DMS53 treated with DMSO at 0.1 percent for 48 hours (cell line): Measurements from ENCODE around the gene KHDRBS1.
"Not testable (repeated sequence)": the region's sequence is repeated elsewhere in the genome, so short reads cannot be mapped to it uniquely, and the experiment has no call there.

Experiments used
- DNase-seq: peaks from one replicate; lab custom pipeline; 2025; ENCODE audit not compliant: unreplicated experiment; lab: John Stamatoyannopoulos, UW

The KHDRBS1 gene, protein sequence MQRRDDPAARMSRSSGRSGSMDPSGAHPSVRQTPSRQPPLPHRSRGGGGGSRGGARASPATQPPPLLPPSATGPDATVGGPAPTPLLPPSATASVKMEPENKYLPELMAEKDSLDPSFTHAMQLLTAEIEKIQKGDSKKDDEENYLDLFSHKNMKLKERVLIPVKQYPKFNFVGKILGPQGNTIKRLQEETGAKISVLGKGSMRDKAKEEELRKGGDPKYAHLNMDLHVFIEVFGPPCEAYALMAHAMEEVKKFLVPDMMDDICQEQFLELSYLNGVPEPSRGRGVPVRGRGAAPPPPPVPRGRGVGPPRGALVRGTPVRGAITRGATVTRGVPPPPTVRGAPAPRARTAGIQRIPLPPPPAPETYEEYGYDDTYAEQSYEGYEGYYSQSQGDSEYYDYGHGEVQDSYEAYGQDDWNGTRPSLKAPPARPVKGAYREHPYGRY

DNA sequence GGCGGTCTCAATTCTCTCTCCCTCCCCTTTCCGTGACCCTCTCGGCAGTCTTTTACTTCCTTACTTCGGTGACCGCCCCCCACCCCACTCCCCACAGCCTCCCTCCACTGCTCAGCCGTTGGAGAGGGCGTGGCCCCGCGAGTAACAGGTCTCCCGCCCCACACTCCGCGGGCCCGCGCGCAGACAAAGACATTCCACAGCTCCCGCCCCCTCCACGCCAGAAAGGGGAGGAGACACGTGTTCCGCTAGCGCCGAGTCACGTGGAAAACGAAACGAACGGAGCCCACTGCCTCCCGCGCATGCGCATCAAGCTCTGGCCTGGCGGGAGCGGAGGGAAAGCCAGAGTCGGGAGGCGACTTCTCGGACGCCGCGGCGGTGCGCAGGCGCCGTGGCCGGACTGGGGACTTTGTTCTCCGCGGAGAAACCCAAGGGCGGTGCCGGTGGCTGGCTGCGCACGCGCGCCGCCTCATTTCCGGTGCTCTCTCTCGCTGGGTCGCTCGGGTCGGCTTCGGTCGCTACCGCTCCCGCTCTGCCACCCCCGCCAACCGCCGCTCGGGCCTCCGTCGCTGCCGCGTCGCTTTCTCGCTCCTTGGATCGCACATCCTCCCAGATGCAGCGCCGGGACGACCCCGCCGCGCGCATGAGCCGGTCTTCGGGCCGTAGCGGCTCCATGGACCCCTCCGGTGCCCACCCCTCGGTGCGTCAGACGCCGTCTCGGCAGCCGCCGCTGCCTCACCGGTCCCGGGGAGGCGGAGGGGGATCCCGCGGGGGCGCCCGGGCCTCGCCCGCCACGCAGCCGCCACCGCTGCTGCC lies at the start of gene KHDRBS1:
TSS of gene KHDRBS1 (plus strand) at position 483 of the 813 bp plus-strand sequence. CDS start at position 611, 128 bp downstream.
- DNase-seq: peak; percentile 98

DNA sequence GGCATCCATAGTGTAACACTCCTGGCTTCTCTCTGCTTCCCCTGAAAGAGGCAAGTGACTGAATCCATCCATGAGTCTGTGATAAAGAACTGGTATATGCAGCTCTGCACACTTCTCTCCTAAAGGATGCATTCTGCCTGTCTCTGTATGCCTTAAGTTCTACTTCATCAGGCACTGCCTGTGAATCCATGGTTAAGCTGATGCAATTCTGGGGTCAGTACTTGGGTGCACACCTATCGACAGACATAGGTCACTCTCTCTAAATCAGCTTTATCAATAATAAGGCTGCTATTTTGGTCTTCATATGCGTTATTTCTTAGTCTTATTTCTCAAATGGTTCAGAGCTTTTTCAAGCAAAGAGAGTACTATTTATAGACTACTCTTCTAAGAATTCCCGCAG lies 42.8 kb upstream of the KHDRBS1 start:
- no peak for DNase-seq

DNA sequence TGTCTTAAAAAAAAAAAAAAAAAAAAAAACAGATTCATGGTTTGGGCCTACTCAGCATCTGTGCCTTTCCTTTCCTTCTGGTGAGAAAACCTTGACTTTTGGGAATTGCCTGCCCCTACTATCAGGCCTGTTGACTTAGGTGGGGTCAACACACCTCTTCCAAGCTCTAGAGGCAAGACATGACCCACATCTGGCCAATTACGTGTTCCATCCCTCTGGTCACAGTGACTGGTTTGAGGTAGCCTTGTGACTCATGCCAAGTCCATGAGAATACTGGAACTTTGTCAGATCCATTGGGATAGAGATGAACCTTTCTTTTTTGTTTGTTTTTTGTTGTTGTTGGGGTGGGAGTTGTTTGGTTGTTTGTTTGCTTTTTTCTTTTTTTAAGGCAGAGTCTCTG lies 37.3 kb upstream of the KHDRBS1 start:
- DNase-seq: no peak

DNA sequence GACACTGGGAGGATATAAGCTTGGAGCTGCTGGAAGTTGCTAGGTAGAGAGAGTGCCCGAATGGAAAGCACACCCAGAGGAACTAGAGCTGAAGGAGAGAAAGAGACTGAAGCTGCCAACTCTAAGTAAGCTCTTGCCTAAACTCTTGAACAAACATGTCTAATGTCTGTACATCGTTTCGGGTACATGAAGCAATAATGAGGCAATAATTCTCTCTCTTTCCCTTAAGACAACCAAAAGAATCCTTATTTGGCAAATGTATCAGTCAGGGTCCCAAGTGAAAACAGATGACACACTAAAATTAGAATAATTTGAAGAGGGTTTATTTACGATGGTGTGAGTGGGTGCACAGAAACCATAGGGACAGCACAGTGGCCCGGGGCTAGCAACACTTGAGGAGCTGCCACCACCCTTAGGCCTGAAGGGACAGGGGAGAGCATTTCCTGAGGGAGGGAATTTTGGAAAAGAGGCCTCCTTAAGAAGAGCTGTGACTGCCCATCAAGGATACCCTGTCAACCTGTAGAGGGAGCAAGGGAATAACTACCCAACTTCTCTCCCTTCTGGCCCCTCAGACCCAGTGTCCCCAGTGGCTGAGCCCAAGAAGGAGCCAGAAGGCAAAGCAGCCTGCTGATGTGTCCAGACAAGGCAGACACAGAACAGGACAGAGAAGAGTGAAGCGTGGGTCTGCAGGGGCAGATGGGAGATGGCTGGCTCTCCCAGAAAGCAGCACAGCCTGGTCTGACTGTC lies 36.1 kb upstream of the KHDRBS1 start:
- DNase-seq: no peak

DNA sequence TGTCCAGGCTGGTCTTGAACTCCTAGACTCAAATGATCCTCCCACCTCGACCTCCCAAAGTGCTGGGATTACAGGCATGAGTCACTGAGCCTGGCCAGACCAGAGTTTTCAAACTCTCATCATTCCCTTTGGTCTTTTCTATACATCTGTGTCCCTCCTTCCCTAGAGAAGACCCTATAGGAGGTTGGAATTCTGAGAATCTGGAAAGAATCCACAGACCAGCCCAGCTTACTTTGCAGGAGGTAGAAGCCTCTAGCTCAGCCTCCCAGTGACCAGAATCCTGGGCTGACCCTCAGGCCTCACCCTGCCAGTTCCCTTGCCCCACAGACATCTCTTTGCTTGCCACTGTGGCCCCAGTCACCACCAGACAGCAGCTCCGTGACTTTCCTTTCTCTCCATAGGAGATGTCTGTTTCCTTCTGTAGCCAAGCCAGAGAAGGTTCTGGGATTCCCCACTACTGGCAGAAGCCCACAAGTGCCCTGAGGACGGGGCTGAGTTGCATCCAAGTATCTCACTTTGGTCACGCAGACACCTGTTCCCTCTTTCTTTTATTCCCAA lies 34.7 kb upstream of the KHDRBS1 start:
- DNase-seq: no peak

DNA sequence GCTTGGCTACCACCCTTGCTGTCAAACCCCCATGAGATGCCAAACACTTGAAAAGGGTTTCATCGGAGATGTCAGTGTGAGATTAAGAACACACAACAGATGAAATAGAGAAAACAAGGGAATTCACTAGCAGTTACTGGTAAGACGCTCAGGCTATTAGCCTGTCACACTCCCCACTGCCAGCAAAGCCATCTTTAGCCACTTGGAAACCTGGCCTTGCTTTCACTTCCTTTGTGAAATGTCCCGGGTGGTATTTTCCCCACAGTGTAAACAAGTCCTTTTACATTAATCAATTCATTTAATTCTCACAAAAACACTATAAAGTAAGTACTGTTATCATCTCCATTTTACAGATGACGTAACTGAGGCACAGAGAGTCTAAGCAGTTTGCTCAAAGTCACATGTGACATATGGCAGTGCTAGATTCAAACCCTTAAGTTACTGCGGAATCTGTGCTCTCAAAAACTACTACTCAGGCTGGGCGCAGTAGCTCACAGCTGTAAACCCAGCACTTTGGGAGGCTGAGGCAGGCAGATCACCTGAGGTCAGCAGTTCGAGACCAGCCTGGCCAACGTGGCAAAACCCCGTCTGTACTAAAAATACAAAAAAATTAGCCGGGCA lies 32.7 kb upstream of the KHDRBS1 start:
- DNase-seq: no peak

DNA sequence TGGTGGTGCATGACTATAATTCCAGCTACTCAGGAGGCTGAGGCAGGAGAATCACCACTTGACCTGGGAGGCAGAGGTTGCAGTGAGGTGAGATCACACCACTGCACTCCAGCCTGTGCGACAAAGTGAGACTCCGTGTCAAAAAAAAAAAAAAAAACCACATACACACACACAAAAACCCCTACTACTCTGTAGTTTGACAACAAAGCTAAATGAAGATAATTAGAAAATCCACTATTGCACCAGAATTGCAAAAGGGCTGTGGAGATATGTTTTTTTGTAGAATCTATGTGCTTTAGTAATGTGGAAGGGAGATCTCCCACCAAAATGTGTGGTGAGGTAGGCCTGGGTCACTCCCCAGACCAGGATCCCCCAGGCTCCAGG lies 32.2 kb upstream of the KHDRBS1 start:
- DNase-seq: no peak

DNA sequence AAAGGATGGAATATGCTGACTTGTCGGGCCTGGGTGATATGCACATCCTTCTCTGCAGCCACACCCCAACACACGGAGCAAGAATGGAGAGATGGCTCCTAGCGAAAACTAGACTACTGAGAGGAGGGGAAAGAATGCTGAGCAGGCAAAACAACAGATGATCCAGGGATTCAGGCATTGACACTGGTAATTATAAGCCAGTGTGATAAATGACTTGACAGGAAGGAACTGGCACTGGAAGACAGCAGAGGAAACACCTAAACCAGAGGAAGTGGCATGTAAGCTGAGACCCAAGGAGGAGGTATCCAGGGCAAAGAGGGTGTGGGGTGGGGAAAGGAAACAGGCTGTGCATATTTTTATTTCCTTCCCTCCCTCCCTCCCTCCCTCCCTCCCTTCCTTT lies 31.7 kb upstream of the KHDRBS1 start:
- no peak for DNase-seq

DNA sequence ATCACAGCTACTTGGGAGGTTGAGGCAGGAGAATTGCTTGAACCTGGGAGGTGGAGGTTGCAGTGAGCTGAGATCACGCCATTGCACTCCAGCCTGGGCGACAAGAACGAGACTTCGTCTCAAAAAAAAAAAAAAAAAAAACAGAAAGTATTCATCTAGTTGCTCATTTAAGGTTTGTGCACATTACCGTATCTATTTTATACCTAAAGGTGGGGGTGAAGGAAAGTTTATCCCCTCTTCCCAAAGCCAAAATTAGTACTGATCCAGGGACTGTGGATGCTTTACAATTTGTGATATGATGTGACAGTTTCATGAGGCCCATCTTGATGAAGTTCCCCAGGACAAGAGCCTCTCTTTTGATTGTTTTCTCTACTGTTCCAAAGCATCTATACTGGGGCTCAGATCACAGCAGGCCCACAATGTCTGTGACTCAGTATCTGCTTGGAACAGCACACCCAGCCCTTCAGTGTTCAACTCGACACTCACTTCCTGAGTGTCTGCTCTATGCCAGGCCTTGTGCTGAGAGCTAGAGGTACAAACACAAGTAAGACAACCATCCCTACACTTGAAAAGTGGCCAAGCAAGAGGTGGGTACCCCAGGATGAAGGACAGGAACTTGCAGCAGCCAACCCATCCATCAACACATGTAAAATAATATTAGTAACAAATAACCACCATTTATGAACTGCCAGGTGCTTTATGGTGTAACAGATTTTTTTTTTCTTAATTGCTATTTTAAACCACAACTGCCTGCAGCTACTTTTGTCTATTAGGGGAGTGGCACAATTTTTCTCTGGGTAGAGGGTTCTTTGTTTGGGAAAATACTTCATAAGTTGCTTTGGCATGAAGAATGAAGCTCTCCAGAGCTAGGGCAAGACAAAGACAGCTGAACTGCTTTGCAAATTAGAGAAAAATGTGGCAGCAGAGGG lies 29.0 kb upstream of the KHDRBS1 start:
- no peak for DNase-seq

DNA sequence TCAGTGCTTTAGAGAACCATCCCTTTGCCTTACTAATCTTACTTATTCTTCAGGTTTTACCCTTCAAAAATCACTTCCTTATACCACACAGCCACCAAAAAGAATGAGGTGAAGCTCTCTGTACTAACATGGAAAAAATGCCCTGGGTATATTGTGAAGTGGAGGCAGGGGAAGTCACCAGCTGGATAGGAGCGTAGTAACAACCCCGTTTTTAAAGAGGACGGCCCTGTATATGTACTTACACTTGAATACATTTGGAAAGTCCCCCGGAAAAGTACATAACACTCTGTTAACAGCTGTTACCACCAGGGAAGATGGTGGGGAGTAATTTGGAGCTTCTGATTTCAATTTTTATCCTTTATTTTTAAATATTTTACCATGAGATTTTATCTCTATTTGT lies 28.2 kb upstream of the KHDRBS1 start:
- no peak for DNase-seq

DNA sequence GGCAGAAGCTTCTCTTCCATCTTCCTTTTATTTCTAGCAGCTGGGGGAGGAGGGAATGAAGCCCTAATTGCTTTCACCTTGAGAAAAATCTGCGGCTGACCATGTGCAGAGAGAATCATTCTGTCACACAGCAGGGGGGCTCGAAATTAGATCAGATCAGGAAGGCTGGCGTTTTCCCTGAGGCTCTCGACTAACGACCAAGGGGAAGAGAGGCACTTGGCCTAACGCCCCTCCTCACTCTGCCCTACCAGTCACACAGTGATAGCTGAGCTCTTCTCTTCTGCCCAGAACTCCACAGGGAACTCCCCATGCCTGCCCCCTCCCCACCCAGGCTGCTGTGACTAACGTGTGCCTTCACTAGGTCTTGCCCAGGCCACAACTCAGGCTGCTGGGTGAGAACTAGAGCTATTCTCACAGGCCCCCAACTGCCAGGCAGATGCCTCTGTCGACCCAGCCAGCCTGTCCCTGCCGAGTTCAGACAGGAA lies 26.5 kb upstream of the KHDRBS1 start:
- no peak for DNase-seq

DNA sequence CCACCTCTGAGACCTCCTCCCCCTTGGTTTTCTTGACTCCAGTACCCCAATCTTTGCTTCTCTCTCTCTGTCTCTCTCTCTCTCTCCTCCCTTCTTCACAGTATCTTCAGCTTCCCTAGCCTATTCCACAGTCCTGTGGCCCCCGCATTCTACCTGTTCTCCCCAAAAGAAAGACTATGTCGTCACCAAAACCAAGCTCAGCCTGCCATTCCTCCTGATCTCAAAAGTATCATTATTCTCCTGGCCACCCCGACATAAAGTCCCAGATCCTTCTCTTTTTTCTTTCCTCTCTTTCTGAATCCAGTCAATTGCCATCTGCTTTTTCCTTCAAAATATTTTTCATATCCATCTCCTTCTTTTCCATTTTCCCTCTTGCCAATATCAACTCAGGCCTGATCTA lies 23.7 kb upstream of the KHDRBS1 start:
- DNase-seq: no peak

DNA sequence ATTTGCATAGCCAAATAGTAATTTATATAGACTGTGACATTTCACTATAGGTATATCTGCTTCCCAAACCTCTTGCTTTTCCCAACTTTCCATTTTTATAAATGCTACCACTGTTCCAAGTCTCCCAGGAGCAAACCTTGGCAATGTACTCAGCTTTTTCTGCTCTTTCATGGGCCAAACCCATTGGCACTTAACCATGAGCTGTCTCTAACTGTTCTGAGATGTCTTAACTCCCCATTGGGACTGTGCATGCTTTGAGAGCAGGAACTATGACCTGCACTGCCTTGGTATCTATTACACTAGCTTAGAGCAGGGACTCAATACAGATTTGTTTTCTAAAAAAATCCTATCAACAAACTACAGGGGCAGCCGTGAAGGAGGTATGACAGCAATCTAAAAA lies 22.5 kb upstream of the KHDRBS1 start:
- no peak for DNase-seq

DNA sequence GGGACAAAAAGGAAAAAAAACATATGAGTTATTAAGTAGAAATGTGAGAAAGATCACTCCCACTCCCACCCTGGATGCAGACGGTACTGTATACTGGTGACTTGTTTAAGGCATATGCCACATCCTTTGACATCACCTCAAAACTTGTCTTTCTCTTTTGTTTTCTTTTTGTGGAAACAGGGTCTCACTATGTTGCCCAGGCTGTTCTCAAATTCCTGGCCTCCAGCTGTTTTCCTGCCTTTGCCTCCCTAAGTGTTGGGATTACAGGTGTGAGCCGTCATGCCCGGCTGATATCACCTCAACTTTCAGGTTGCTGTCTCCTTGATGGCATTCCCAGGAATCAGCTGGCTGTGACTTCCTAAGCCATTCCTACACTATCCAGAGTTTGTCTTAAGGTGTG lies 18.4 kb upstream of the KHDRBS1 start:
- DNase-seq: no peak

DNA sequence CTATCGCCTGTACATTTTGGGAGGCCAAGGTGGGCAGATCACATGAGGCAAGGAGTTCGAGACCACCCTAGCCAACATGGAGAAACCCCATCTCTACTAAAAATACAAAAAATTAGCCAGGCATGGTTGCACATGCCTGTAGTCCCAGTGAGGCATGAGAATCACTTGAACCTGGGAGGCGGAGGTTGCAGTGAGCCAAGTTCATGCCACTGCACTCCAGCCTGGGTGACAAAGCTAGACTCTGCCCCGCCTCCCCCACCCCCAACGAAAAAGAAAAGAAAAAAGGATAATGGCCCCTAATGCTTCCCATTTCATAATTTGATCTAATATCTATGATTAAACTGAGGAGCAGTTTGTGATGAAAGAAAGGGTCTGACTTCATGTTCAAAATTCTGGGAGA lies 17.5 kb upstream of the KHDRBS1 start:
- not testable (repeated sequence) for DNase-seq

DNA sequence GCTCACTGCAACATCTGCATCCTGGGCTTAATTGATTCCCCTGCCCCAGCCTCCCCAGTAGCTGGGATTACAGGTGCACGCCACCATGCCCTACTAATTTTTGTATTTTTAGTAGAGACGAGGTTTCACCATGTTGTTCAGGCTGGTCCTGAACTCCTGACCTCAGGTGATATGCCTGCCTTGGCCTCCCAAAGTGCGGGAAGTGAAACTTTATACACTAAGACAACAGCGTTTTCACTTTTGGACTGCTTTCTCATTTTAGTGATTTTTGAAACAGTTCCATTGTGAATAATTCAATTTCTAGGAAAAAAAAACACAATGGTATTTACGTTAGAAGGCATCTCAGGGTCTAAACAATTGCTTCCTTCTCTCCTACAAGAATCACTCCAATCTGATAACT lies 11.8 kb upstream of the KHDRBS1 start:
- no peak for DNase-seq

DNA sequence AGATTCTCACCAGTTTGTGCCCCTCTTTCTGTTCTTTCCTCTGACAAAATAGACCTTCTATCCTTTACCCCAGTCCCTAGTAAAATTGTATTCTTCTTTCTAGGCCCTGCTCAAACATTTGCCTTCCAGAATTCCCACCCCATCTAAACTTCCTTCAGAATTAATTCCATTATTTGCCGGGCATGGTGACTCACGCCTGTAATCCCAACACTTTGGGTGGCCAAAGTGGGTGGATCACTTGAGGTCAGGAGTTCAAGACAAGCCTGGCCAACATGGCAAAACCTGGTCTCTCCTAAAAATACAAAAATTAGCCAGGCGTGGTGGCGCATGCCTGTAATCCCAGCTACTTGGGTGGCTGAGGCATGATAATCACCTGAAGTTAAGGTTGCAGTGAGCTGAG lies 11.4 kb upstream of the KHDRBS1 start:
- not testable (repeated sequence) for DNase-seq

DNA sequence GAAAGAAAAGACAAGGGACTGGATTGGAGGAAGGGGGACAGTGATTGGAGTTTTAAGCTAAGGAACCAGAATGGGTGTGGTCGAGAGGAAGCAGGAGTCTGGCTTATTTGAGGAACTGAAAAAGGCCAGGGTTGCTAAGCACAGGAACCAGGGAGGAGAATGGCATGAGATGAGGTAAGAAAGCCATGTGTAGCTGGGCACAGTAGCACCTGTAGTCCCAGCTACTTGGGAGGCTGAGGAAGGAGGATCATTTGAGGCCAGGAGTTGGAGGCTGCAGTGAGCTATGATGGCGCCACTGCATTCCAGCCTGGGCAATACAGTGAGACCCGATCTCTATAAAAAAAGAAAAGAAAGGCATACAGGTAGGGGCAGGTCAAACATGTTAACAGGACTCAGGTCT lies 8.1 kb upstream of the KHDRBS1 start:
- no peak for DNase-seq

DNA sequence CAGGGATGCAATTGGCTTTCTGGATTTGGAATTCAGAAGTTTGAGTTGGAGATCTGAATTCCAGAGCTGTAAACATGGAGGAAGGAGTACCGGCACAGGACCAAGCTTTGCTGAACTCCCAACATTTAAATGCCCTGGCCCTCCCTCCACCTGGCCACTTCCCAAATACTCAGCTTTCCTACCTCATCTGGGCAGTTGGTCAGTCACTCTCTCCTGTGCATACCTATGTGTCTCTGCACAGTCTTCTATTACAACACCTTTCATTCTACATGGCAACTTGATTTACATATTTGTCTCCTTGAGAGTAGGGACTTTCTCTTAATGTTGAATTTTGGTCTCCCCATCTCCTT lies 6.1 kb upstream of the KHDRBS1 start:
- no peak for DNase-seq

DNA sequence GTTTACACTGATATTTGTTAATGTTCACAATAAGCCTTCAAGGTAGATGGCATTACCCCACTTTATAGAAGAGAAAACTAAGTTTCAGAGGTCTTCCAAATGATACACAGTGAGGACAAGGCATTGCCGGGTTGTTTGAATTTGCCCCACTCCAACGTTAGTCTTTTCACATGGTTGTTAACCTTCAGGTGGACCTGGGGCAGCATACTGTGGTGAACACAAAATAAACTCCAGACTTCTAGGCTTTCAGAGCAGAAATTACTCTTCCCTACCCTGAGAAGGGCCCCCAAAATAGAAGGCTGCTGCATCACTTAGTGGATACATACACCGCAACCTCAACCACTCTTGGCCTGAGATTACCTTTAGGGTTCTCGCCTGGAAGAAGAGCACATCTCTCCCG lies 3.4 kb upstream of the KHDRBS1 start:
- no peak for DNase-seq
